AG04450 (cell line): ENCODE measurements around the gene NKX2-3. TPM values are rescaled to one million over a fixed set of nuclear protein-coding genes. Genes with fewer than 3 reads are reported as not detected.

Source experiments
- CTCF ChIA-PET: fragments of 300-600, 350-600 bp; formaldehyde crosslinking; extraction: SDS; loops from one replicate; lab custom pipeline; 2022; ENCODE audit warnings: antibody characterized with exemption, inconsistent platforms; lab: Charles Lee
- POLR2A ChIA-PET: fragments of 350-600 bp; formaldehyde crosslinking; extraction: SDS; loops from one replicate; lab custom pipeline; 2021; ENCODE audit warnings: antibody characterized with exemption, inconsistent platforms; lab: Yijun Ruan, JAX
- DNase-seq: peaks from one replicate; pipeline ENCODE4 v3.0.0-alpha.2; 2011; ENCODE audit warnings: low read depth, low spot score
- H3K27ac ChIP-seq: one replicate; pipeline ENCODE4 v1.5.1; 2012; ENCODE audit warnings: low read depth, low read length, control low read depth
- H3K27me3 ChIP-seq: one replicate; pipeline ENCODE4 v1.6.0; 2012; ENCODE audit warnings: low read length; ENCODE audit not compliant: control insufficient read depth, insufficient read depth
- H3K4me3 ChIP-seq: 2 replicates; pipeline ENCODE4 v1.5.1; 2011; ENCODE audit warnings: mild to moderate bottlenecking, low read depth, low read length, control low read depth
- H3K9me3 ChIP-seq: 2 replicates; pipeline ENCODE4 v1.5.1; 2012; ENCODE audit warnings: low read length; ENCODE audit not compliant: control insufficient read depth, insufficient read depth
- polyA minus RNA-seq: library from RNA; depleted of rRNA, polyadenylated mRNA; stranded (reverse); fragments of >200 nt; gene quantifications from 2 replicates; pipeline ENCODE4 v1.2.3, GENCODE V29; 2011; rRNA and poly(A)+ RNA removed
- polyA plus RNA-seq: library from polyadenylated mRNA; depleted of rRNA; stranded (reverse); fragments of >200 nt; gene quantifications from 2 replicates; pipeline ENCODE4 v1.2.3, GENCODE V29; 2011; rRNA removed
- TF ChIP-seq, protein P1 (sequence below): IDR thresholded peaks from 2 replicates; pipeline ENCODE4 v1.5.1; 2011; ENCODE audit warnings: low read depth, low read length, control low read depth, inconsistent platforms

The NKX2-3 gene
- polyA plus RNA-seq (not detected in 2 replicates), polyA minus RNA-seq (not detected in 2 replicates)

DNA sequence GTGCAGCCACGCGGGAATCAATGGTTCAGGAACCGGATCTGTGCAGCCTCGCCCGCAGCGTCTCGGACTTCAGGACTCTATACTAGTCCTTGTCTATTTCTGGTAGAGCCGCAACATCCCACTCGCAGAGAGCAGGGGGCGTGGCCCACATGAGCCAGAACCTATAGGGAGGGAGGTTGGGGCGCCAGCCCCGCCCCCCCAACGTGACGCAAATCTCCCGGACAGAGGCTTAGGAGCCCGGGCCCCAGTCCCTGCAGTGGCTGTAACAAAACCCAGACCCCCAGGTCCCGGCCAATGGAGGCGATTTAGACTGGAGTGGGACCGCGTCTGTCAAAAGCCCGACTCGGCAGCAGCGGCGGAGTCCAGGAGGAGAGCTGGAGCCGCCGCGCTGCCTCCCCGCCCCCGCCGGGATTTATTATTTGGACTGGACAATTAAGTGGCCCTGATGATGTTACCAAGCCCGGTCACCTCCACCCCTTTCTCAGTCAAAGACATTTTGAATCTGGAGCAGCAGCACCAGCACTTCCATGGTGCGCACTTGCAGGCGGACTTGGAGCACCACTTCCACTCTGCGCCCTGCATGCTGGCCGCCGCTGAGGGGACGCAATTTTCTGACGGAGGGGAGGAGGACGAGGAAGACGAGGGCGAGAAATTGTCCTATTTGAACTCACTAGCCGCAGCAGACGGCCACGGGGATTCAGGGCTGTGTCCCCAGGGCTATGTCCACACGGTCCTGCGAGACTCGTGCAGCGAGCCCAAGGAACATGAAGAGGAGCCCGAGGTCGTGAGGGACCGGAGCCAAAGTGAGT, at the start of gene NKX2-3:
TSS of gene NKX2-3 (plus strand) at position 256 of the 809 bp plus-strand sequence. CDS start at position 446, 190 bp downstream.
- peaks cover 38% of the 10 kb centered on the region for H3K9me3 ChIP-seq
- H3K27me3 ChIP-seq: peaks cover 94% of the 10 kb centered on the region
- no peak within 1 kb of the TSS for H3K4me3 ChIP-seq
- POLR2A ChIA-PET: no interaction called here
- no peak for DNase-seq
- CTCF ChIA-PET: interaction anchor here (0.7 kb wide), 1 partner anchor 28 kb away, joined by 3 read pairs; no protein-coding TSS in a partner anchor
- TF ChIP-seq, protein P1, sequence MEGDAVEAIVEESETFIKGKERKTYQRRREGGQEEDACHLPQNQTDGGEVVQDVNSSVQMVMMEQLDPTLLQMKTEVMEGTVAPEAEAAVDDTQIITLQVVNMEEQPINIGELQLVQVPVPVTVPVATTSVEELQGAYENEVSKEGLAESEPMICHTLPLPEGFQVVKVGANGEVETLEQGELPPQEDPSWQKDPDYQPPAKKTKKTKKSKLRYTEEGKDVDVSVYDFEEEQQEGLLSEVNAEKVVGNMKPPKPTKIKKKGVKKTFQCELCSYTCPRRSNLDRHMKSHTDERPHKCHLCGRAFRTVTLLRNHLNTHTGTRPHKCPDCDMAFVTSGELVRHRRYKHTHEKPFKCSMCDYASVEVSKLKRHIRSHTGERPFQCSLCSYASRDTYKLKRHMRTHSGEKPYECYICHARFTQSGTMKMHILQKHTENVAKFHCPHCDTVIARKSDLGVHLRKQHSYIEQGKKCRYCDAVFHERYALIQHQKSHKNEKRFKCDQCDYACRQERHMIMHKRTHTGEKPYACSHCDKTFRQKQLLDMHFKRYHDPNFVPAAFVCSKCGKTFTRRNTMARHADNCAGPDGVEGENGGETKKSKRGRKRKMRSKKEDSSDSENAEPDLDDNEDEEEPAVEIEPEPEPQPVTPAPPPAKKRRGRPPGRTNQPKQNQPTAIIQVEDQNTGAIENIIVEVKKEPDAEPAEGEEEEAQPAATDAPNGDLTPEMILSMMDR: no peak
- no peak within 1 kb of the TSS for H3K27ac ChIP-seq

DNA sequence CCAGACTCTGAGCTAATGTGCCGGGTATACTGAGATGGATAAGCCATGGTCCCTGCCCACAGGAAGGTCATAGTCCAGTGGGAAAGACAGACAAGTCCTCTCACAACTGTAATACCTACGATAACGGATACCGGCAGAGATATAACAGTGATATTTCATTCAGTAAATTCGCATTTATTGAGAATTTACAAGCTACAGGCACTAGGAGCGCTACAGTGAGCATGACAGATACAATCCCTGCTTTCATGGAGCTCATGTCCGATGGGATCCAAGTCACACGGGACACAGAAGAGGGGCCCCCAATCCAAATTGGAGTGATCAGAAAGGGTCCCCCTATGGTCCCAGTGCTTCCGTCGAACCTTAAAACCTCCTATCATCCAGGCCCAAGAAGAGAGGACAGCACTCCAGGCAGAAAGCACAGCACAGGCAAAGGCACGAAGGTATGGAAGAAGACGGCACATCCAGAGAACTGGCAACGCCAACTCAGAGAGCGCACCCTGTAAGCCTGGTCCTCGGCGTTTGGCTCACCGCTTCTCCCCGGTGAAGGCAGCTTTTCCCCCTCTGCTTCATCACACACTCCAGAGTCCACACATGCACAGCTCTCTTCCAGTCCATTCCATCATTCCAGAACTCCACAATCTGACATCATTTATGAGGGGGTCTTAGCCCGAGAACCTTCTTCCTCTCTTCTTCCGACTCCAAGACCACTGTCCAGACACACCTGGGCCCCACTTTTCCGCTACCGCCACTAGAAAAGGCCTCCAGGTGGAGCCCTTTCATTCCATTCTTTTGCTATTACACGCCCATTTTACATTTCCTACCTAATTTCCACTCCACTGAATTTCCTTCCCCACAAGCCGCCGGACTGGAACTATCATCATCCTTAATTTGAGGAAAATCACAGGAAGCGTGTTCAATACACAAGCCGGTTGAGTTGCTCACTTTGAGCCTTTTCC, 47.8 kb upstream of the NKX2-3 start:
- TF ChIP-seq, protein P1: no peak
- POLR2A ChIA-PET: no interaction called here
- CTCF ChIA-PET: interaction anchor here (1.7 kb wide), 1 partner anchor 49 kb away, joined by 16 read pairs; no protein-coding TSS in a partner anchor
- Histone ChIP-seq H3K9me3 (no peaks in the 10 kb centered on the region), H3K27me3 (peaks cover 4% of the 10 kb centered on the region), H3K27ac (no peak overlapping the region), H3K4me3 (no peak overlapping the region)
- DNase-seq: no peak

DNA sequence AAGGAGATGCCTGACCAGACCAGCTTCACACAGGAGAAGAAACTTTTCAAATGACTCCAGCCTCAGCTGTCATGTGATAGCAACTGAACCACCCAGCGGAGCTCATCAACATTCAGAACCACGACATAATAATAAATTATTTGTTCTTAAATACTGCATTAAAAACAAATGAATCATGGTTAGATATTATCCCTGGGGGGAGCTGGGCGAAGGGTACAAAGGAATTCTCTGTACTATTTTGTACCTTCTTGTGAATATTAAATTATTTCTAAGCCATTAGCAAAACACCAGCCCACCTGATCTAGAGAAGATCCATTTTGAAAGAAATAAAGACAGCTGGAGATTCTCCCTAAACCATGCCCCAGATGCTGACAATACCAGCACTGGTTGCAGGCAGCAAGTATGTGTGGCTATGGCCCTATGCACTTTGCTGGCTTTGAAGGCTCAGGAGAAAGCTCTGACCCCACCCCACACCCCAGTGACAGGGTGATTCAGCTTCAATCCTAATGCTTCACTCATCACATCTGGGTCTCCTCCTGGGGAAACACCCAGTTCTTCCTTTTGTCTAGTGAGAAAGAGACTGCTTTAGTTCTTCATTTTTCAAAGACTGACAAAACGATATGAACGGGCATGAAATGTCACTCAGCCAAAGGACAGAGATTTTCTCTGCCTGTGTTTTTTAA, 45.5 kb upstream of the NKX2-3 start:
- no peak overlapping the region for H3K4me3 ChIP-seq
- TF ChIP-seq, protein P1: no peak
- POLR2A ChIA-PET: no interaction called here
- H3K27me3 ChIP-seq: peaks cover 4% of the 10 kb centered on the region
- no peak overlapping the region for H3K27ac ChIP-seq
- H3K9me3 ChIP-seq: no peaks in the 10 kb centered on the region
- no peak for DNase-seq
- CTCF ChIA-PET: interaction anchor here (1.2 kb wide), 1 partner anchor 51 kb away, joined by 6 read pairs; no protein-coding TSS in a partner anchor

DNA sequence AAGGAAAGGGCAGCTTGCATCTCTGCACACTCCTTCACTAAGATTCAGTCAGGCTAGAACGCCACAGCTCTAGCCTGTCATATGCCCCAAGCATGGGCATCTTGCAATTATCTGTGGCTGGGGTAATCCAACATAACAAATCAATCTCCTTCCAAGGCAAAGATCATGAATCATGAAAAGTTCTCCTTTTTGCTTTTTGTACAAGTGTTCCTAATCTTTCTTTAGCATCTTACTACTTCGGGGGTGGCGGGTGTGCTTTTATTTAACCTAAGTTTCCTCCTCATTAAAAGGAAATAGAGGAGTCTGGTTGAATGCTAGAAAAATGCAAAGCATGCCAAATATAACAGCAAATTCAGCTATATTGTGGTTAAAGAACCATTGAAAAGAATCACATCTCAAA, 43.5 kb upstream of the NKX2-3 start:
- H3K9me3 ChIP-seq: no peaks in the 10 kb centered on the region

More for the DNA sequence above, 43.5 kb upstream of the NKX2-3 start:
- ChIA-PET CTCF (no interaction called here), POLR2A (no interaction called here)
- no peak for DNase-seq
- peaks cover 4% of the 10 kb centered on the region for H3K27me3 ChIP-seq
- H3K27ac ChIP-seq: no peak overlapping the region
- TF ChIP-seq, protein P1: no peak
- no peak overlapping the region for H3K4me3 ChIP-seq
